ENCODE measurements around the gene HEPACAM.

Gene HEPACAM

GRCh38 chr11:124943741-124944140, 7.9 kb upstream of the HEPACAM start:
- TF ChIP-seq CTCF (IDR thresholded peaks at IDR 0.05; ENCODE audit: insufficient read depth, missing control alignments): no peak
- FAIRE-seq (no peak), DNase-seq (ENCODE audit: insufficient read length, low spot score) (no peak)

GRCh38 chr11:124943254-124943616, 7.4 kb upstream of the HEPACAM start:
- no peak for TF ChIP-seq CTCF (IDR thresholded peaks at IDR 0.05; ENCODE audit: insufficient read depth, missing control alignments)
- FAIRE-seq (no peak), DNase-seq (ENCODE audit: insufficient read length, low spot score) (no peak)

DNA sequence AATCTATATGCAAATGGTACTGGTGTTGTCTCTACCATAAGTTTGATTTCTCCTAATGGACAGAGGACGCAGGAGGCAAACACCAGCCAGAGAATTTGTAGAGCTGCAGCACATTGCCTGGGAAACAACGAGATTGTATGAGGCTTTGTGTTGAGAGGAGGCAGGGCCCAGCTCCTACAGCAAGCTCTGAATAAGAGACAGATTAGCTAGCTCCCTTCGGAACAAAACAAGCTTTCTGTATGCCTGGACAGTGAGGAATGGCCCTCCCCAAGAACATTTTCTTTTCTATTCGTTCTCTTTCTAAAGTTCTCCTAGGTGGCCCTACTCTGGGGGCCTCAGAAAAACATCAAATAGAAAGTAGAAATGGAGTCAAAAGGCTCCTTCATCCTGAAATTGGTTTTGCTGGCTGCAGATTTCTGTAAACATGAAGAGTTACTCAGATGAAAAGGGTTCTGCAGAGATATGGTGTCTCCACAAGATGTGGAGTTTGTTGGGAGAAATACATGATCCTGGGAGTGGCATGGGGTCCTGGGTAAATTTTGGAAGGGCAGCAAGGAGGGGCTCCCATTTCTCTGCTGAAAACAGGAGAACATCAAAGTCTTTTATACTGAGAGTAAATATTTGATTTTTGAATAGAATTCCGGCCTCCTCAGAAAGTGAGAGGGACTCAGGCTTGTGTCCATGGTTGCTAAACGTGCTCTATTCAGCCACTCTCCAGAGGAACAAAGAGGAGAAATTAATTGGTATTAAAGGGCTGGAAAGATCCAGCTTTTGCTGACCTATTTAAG, 6.8 kb upstream of the HEPACAM start:
- FAIRE-seq (no peak), DNase-seq (ENCODE audit: insufficient read length, low spot score) (no peak)
- no peak for TF ChIP-seq CTCF (IDR thresholded peaks at IDR 0.05; ENCODE audit: insufficient read depth, missing control alignments)

DNA sequence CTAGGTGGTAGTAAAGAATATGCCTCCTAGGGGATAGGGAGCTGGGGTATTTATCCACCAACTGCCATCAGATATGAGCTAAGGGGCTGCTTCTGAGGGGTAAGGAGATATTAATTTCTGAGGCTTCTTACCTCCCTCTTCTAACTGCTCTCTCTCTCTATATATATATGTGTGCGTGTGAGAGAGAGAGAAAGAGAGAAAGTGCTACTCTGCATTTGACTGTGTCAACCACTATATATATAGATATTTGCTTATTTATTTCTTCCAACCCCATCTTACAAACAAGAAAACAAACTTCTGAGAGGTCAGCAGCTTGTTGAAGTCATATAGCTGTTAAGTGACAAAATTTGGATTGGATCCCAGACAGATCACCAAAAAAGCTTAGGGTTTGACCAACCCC, 5.9 kb upstream of the HEPACAM start:
- no peak for TF ChIP-seq CTCF (IDR thresholded peaks at IDR 0.05; ENCODE audit: insufficient read depth, missing control alignments)
- no peak for FAIRE-seq

GRCh38 chr11:124938970-124939369, 3.1 kb upstream of the HEPACAM start:
- no peak for TF ChIP-seq CTCF (IDR thresholded peaks at IDR 0.05; ENCODE audit: insufficient read depth, missing control alignments)
- FAIRE-seq (no peak), DNase-seq (ENCODE audit: insufficient read length, low spot score) (no peak)

More for the DNA sequence above, 5.9 kb upstream of the HEPACAM start:
- no peak for DNase-seq (ENCODE audit: insufficient read length, low spot score)

- FAIRE-seq (no peak), DNase-seq (ENCODE audit: insufficient read length, low spot score) (no peak)
- no peak for TF ChIP-seq CTCF (IDR thresholded peaks at IDR 0.05; ENCODE audit: insufficient read depth, missing control alignments)
Measured at GRCh38 chr11:124938206-124938765, 2.4 kb upstream of the HEPACAM start.

GRCh38 chr11:124937336-124937935, 1.6 kb upstream of the HEPACAM start:
- no peak for FAIRE-seq

More at GRCh38 chr11:124937336-124937935, 1.6 kb upstream of the HEPACAM start:
- no peak for DNase-seq (ENCODE audit: insufficient read length, low spot score)
- TF ChIP-seq CTCF (IDR thresholded peaks at IDR 0.05; ENCODE audit: insufficient read depth, missing control alignments): no peak
